ENCODE data around the gene CP. TPM values are rescaled to one million over a fixed set of nuclear protein-coding genes. Genes with fewer than 3 reads are reported as not detected.
A peak's percentile ranks its signal among the peaks of the same experiment; 100 is the strongest.

Gene CP
- total RNA-seq, 2 donors from 2014 or later = not detected

DNA sequence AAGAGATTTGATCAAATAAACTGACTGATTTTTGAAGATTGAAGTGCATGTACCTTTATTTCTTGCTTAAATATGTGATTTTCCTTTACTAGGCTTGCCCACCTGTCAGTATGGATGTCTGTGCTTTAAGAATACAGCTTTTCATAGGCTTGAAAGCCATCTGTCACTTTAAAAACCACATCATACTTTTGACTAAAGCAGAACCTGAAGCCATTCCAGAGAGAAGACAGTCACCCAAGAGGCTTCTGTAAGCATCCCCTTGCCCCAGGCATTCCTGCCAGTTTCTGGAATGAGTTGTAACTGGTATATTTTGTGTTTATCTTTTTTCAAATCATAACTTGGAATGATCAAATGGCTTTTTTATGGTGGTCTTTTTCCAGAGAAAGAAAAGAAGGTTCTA lies 68.2 kb downstream of the CP start:
- Mint-ChIP-seq H3K36me3 (ENCODE audit: low read depth) (peaks cover 12% of the 10 kb centered on the region), H3K4me3 (no peak overlapping the region), H3K27ac (peak overlapping the region; percentile 66), H3K27me3 (no peaks in the 10 kb centered on the region), H3K4me1 (peaks cover 10% of the 10 kb centered on the region)
- no peak for ATAC-seq
- H3K9me3 ChIP-seq (ENCODE audit: control insufficient read depth, low read length, poor library complexity, severe bottlenecking) = no peaks in the 10 kb centered on the region
- DNase-seq = no peak

DNA sequence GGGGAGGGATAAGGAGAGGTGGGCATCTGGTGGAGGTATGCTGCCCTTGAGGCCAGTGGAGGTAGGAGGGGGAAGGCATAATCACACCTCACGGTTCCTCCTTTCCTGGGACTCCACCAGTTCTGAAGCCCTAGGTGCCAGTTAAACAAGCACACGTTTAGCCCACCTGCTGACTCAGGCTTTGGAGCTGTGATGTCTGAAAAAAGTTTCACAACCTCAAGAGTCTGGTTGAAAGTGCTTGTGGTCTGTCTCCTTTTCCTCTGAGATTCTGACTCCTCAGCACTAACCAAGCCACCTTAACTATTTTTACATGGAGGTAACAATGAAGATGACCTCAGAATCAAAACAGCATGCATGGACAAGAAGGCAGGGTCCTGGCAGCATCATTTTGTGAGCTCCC lies 69.2 kb downstream of the CP start:
- Mint-ChIP-seq H3K4me1 (peaks cover 10% of the 10 kb centered on the region), H3K36me3 (ENCODE audit: low read depth) (peaks cover 12% of the 10 kb centered on the region), H3K4me3 (no peak overlapping the region), H3K27ac (peak overlapping the region; percentile 66), H3K27me3 (no peaks in the 10 kb centered on the region)
- no peak for DNase-seq
- no peaks in the 10 kb centered on the region for H3K9me3 ChIP-seq (ENCODE audit: control insufficient read depth, low read length, poor library complexity, severe bottlenecking)
- ATAC-seq = no peak

DNA sequence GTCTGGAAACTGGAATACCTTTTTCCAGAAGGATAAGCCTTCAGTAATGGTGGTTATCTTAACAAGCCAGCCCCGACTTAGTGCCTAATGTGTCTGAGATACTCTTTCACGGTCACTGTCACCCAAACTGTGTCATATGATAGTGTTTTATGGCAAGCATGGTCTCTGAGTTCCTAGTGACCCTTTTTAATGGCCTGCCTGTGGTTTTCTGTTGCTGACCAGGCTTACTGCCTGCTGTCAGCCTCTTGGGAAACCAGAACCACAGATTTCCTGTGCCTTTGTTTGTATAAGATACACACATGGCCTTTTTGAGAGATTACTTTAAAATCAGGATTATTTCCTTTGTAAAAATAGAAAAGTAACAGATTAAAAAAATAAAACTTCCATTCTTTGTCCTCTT lies 69.8 kb downstream of the CP start:
- H3K27me3 Mint-ChIP-seq = no peaks in the 10 kb centered on the region
- H3K4me1 Mint-ChIP-seq = peaks cover 10% of the 10 kb centered on the region
- no peak for ATAC-seq
- H3K9me3 ChIP-seq (ENCODE audit: control insufficient read depth, low read length, poor library complexity, severe bottlenecking) = no peaks in the 10 kb centered on the region
- no peak overlapping the region for H3K27ac Mint-ChIP-seq
- no peak for DNase-seq
- H3K36me3 Mint-ChIP-seq (ENCODE audit: low read depth) = peaks cover 10% of the 10 kb centered on the region
- no peak overlapping the region for H3K4me3 Mint-ChIP-seq

DNA sequence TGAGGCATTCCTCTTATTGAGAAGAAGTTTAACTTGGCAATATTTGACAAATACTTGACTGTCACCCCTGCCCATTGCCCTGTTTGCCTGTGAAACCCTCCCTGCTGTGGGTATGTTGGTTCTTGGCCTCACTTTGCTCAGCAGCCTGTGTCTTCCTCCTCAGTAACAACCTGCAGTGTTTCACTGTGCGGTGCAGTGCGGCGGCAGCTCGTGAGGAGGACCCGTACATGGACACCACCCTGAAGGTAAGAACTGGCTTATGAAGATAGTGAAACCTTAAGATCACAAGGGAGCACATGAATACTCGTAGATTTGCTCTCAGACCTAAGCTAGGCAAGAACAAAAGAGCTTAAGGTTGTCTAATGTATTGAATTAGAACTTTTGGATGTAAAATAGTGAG lies 71.2 kb downstream of the CP start:
- Mint-ChIP-seq H3K4me3 (no peak overlapping the region), H3K27me3 (no peaks in the 10 kb centered on the region), H3K36me3 (ENCODE audit: low read depth) (peaks cover 10% of the 10 kb centered on the region), H3K27ac (no peak overlapping the region), H3K4me1 (peaks cover 10% of the 10 kb centered on the region)
- ATAC-seq (no peak), DNase-seq (no peak)
- H3K9me3 ChIP-seq (ENCODE audit: control insufficient read depth, low read length, poor library complexity, severe bottlenecking) = no peaks in the 10 kb centered on the region

DNA sequence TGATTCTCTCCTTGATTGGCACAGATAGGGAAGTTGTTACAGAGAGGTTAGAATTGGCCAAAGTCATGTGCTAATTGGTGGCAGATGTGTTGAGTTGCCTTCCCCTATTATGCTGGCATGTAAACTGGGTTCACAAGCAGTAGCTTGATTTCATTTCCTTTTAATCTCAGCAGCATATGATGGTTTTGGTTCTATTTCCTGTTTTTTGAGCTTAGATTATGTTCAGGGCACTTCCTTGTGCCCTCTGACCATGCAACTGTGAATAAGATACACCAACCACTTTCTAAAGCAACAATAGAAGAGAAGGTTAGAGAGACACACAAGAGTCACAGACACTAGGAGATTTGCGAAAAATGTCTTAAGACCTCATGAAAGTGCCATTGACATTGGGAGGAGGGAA lies 75.7 kb downstream of the CP start:
- no peaks in the 10 kb centered on the region for H3K9me3 ChIP-seq (ENCODE audit: control insufficient read depth, low read length, poor library complexity, severe bottlenecking)

DNA sequence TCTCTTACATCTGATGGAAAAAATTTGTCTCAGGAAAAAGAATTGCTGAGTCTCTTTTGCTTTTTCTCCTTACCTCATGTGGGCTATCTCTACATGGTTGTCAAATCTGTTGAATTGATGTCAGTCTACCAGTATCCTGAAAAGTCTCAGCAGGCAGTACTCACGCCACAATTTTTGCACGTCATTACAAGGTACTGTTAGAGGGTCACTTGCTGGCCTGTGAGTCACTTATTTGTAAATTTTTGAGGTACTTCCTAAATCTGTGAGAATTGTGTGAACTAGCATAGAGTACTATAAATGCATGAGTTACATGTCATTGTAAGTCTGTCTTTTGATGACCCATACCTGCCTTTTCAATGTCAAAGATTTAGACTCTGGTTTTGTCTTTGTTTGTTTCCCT lies 76.3 kb downstream of the CP start:
- H3K4me1 Mint-ChIP-seq = peaks cover 18% of the 10 kb centered on the region
- H3K27ac Mint-ChIP-seq = no peak overlapping the region
- ATAC-seq (peak; percentile 16), DNase-seq (no peak)
- H3K4me3 Mint-ChIP-seq = no peak overlapping the region
- H3K9me3 ChIP-seq (ENCODE audit: control insufficient read depth, low read length, poor library complexity, severe bottlenecking) = no peaks in the 10 kb centered on the region
- H3K36me3 Mint-ChIP-seq (ENCODE audit: low read depth) = peaks cover 4% of the 10 kb centered on the region
- H3K27me3 Mint-ChIP-seq = no peaks in the 10 kb centered on the region

More for the DNA sequence above, 75.7 kb downstream of the CP start:
- Mint-ChIP-seq H3K27me3 (no peaks in the 10 kb centered on the region), H3K36me3 (ENCODE audit: low read depth) (peaks cover 6% of the 10 kb centered on the region), H3K27ac (no peak overlapping the region), H3K4me1 (peaks cover 18% of the 10 kb centered on the region), H3K4me3 (no peak overlapping the region)
- peak; percentile 85 for ATAC-seq
- DNase-seq = no peak

DNA sequence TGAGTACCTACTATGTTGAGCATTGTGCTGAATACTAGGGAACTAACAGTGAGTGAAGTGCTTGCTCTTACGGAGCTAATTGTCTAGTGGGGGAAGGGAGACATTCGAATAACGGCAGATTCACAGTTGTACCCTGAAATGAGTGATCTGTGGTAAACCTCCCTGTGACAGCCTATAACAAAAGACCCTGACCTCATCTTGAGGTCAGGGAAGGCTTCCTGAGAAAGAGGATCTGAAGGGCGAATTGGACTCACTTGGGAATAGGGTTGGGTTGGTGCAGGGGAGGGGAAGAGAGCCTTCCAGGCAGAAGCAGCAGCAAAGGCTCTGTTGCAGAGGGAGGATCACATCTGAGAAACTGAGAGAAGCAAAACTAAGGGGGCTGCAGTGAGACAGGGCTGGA lies 78.9 kb downstream of the CP start:
- Mint-ChIP-seq H3K27ac (no peak overlapping the region), H3K4me1 (peaks cover 31% of the 10 kb centered on the region), H3K36me3 (ENCODE audit: low read depth) (peaks cover 4% of the 10 kb centered on the region), H3K27me3 (no peaks in the 10 kb centered on the region), H3K4me3 (no peak overlapping the region)
- no peak for ATAC-seq
- DNase-seq = no peak
- no peaks in the 10 kb centered on the region for H3K9me3 ChIP-seq (ENCODE audit: control insufficient read depth, low read length, poor library complexity, severe bottlenecking)

DNA sequence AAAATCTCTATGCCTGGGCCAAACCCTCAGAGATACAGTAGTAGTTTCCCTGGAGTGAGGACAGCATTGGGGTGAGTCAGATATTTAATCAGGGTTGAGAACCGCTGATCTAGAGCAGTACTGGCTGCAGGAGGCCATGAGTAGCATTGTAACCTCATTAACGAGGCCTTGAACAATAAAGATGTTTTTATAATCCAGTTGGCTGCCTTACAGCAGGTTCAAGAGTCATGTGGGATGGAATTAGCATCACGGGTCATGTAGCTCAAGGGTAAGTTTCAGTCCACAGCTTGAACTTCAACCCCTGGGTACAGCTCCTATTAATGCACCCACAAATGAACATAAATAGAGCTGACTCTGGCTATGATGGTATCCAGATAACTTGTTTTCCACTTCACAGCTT lies 87.1 kb downstream of the CP start:
- Mint-ChIP-seq H3K4me1 (peaks cover 42% of the 10 kb centered on the region), H3K27me3 (no peaks in the 10 kb centered on the region), H3K27ac (no peak overlapping the region), H3K4me3 (no peak overlapping the region), H3K36me3 (ENCODE audit: low read depth) (peaks cover 3% of the 10 kb centered on the region)
- no peak for ATAC-seq
- DNase-seq = no peak
- no peaks in the 10 kb centered on the region for H3K9me3 ChIP-seq (ENCODE audit: control insufficient read depth, low read length, poor library complexity, severe bottlenecking)

DNA sequence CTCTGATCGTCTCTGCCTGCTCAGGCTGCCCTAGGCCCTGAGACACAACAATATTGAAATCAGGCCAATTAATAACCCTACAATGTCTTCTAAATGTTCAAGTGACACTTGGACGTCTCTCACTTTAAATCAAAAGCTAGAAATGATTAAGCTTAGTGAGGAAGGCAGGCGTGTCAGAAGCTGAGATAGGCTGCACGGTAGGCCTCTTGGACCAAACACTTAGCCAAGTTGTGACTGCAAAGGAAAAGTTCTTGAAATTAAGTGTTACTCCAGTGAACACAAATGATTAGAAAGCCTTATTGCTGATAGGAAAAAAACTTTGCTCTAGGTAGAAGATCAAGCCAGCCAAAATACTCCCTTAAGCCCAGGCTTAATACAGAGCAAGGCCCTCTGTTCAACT lies 90.0 kb downstream of the CP start:
- ATAC-seq (no peak), DNase-seq (no peak)
- Mint-ChIP-seq H3K4me3 (peak overlapping the region; percentile 69), H3K36me3 (ENCODE audit: low read depth) (peaks cover 5% of the 10 kb centered on the region), H3K27me3 (peaks cover 5% of the 10 kb centered on the region), H3K27ac (peak overlapping the region; percentile 91), H3K4me1 (peaks cover 36% of the 10 kb centered on the region)
- H3K9me3 ChIP-seq (ENCODE audit: control insufficient read depth, low read length, poor library complexity, severe bottlenecking) = no peaks in the 10 kb centered on the region

DNA sequence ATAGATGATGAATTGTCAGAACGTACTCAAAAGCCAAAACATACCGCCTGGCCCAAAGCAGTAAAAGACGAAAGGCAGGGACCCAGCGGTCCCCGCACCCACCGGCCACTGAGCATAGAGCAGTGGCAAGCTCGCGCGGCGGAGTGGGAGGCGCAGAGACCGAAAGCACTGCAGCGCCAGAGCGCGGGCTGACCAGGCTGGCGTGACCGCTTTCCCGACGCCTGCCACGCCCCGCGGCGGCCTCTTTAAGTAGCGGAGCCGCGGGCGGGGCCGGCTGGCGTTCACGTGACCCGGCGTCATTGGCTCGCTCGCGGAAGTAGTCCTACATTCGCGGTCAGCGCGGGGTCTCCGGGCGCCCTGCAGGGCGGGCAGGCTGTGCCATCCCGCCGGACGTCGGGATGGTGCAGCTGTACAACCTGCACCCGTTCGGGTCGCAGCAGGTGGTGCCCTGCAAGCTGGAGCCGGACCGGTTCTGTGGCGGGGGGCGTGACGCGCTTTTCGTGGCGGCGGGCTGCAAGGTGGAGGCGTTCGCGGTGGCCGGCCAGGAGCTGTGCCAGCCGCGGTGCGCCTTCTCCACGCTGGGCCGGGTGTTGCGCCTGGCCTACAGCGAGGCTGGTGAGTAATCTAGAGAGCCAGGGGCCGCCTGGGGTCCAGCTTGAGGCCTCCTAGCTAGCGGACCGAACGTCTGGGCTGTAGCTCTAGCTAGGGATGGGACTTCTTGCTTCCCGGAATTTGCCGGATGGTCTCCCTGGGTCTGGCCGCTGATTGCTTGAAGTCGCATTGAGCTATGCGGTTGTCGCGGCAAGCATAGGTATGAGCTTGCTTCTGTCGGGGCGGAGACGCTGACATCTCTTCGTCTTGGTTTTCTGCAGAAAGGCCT lies 92.1 kb downstream of the CP start, which contains the start of gene HPS3:
Gene HPS3 (plus strand): TSS at position 313 of the 880 bp plus-strand sequence. CDS start 86 bp downstream, at position 399.
- Mint-ChIP-seq H3K36me3 (ENCODE audit: low read depth) (peaks cover 11% of the 10 kb centered on the region), H3K27ac (peak within 1 kb of the TSS; percentile 91), H3K4me1 (peaks cover 39% of the 10 kb centered on the region), H3K4me3 (peak within 1 kb of the TSS; percentile 98), H3K27me3 (peaks cover 22% of the 10 kb centered on the region)
- no peaks in the 10 kb centered on the region for H3K9me3 ChIP-seq (ENCODE audit: control insufficient read depth, low read length, poor library complexity, severe bottlenecking)
- ATAC-seq (peak; percentile 94), DNase-seq (peak; percentile 55 to 81 (median 75))

DNA sequence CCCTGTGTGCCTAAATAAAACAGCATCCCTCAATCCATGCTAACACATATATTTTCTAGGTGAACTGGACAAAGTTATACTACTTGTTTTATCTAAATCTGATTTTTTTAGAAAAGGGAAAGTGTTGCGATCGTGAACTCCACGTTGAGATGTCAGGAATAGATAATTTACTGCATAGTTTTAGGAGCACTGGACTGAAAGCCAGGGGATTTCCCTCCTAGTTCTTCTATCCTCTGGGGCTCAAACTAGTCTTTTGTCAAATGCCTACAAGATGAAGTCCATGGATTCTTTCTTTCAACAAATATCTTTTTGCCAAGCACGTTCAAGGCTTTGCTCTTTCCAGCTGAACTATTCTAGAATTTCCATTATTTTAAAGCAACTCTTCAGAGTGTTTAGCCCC lies 92.8 kb downstream of the CP start:
- no peak for DNase-seq
- no peaks in the 10 kb centered on the region for H3K9me3 ChIP-seq (ENCODE audit: control insufficient read depth, low read length, poor library complexity, severe bottlenecking)
- peak overlapping the region; percentile 91 for H3K27ac Mint-ChIP-seq
- H3K4me1 Mint-ChIP-seq = peaks cover 37% of the 10 kb centered on the region
- H3K27me3 Mint-ChIP-seq = peaks cover 29% of the 10 kb centered on the region
- peaks cover 15% of the 10 kb centered on the region for H3K36me3 Mint-ChIP-seq (ENCODE audit: low read depth)
- H3K4me3 Mint-ChIP-seq = peak overlapping the region; percentile 98
- ATAC-seq = peak; percentile 4

DNA sequence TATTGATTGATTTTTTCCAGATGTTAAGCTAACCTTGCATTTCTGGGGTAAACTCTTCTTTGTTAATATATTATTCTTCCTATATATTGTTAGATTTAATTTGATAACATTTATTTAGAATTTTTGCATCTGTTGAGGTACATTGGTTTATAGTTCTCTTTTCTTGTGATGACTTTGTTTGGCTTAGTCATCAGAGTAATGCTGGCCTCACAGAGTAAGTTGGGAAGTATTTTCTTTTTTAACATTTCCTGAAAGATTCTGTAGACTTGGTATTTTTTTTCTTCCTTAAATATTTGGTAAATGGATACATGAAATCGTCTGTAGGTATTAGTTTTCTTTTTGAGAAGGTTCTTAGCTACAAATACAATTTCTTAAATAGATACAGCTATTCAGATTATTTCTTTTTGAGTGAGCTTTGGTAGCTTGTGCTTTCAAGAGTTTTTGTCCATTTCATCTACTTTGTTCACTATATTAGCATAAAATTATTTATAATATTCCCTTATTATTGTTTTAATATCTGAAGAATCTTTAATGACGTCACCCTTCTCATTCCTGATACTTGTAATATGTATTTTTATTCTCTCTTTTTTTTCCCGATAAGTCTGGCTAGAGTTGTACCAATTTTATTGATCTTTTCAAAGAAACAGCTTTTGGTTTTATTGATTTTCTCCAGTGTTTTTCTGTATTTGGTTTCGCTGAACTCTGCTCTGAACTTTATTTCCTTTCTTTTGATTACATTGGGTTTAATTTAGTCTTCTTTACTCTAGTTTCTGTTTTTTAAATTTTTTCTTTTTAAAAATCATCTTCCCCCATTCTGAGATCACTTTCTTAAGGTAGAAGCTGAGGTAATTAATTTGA lies 98.7 kb downstream of the CP start:
- no peak for ATAC-seq
- no peak overlapping the region for H3K4me3 Mint-ChIP-seq
- peaks cover 29% of the 10 kb centered on the region for H3K27me3 Mint-ChIP-seq
- H3K9me3 ChIP-seq (ENCODE audit: control insufficient read depth, low read length, poor library complexity, severe bottlenecking) = no peaks in the 10 kb centered on the region
- DNase-seq = no peak
- H3K36me3 Mint-ChIP-seq (ENCODE audit: low read depth) = peaks cover 10% of the 10 kb centered on the region
- H3K27ac Mint-ChIP-seq = no peak overlapping the region
- H3K4me1 Mint-ChIP-seq = peaks cover 9% of the 10 kb centered on the region

Data from T-helper 17 cell (primary cell).